Prostate gland (tissue), 2 donors: ENCODE results near the gene TAAR6. TPM values are rescaled to one million over a fixed set of nuclear protein-coding genes. Genes with fewer than 3 reads are reported as not detected.
"Not testable (repeated sequence)": the region's sequence is repeated elsewhere in the genome, so short reads cannot be mapped to it uniquely, and the experiment has no call there.

Experiments
- DNase-seq: peaks from one replicate; pipeline ENCODE4 v3.0.0-alpha.2; 2019; ENCODE audit warnings: low spot score
- H3K27ac ChIP-seq, 2 donors: fragments of 200-600 bp; sonication (generic); 2 replicates each; pipeline ENCODE4 v1.5.1; 2017 to 2019
- H3K27me3 ChIP-seq: fragments of 200-600 bp; sonication (generic); replicated peaks from 2 replicates; pipeline ENCODE4 v1.5.1; 2019; ENCODE audit not compliant: insufficient read depth
- H3K36me3 ChIP-seq, 2 donors: fragments of 200-600 bp; sonication (generic); 1 replicate in 1 of 2; 2 replicates in 1 of 2; pipeline versions ENCODE4 v1.5.1 to v1.8.1; 2017 to 2019
- H3K4me1 ChIP-seq: fragments of 200-600 bp; sonication (generic); replicated peaks from 2 replicates; pipeline ENCODE4 v1.5.1; 2019
- H3K4me3 ChIP-seq, 2 donors: fragments of 200-600 bp; sonication (generic); 2 replicates each; pipeline ENCODE4 v1.5.1; 2017 to 2019
- H3K9me3 ChIP-seq: fragments of 200-600 bp; sonication (generic); 2 replicates; pipeline ENCODE4 v1.5.1; 2017
- CTCF ChIP-seq, 4 experiments: fragments of 200-600 bp in 2 of 4; fragments of 450-650 bp in 2 of 4; sonication (generic) in 2 of 4; IDR thresholded peaks; 1 replicate in 3 of 4; 2 replicates in 1 of 4; pipeline ENCODE4 v1.5.1; 2016 to 2019; ENCODE audit warnings: antibody characterized with exemption in 4 of 4, mild to moderate bottlenecking in 2 of 4, moderate library complexity in 2 of 4
- POLR2A ChIP-seq: fragments of 450-650 bp; IDR thresholded peaks from one replicate; pipeline ENCODE4 v1.6.1; 2016; ENCODE audit warnings: antibody characterized with exemption, mild to moderate bottlenecking
- POLR2AphosphoS5 ChIP-seq: sonication (generic); formaldehyde crosslinking; IDR thresholded peaks from one replicate; pipeline ENCODE4 v1.6.1; 2017; ENCODE audit warnings: antibody characterized with exemption
- WGBS: methylation state at CpG from one replicate; pipeline ENCODE4 v1.1.5; 2018; 5-methylcytosine and 5-hydroxymethylcytosine counted together
- intact Hi-C: fragments of 100-400 bp; cut with DNase I; formaldehyde crosslinking; loops from one replicate; pipeline ENCODE4 v1.14.2; 2022
- total RNA-seq, 2 donors: library from RNA; depleted of rRNA; stranded (reverse); fragments of >200 nt; gene quantifications; one replicate each; pipeline ENCODE4 v1.1.0, GENCODE V29; 2016

TAAR6 gene
- total RNA-seq, 2 donors from 2014 or later = not detected

- WGBS = 72% methylated on average over 6 of the region's 6 CpGs
- DNase-seq = no peak
- no peak overlapping the region for H3K4me3 ChIP-seq
- no peaks in the 10 kb centered on the region for H3K9me3 ChIP-seq
- no peaks in the 10 kb centered on the region for H3K4me1 ChIP-seq
- no peak for TF ChIP-seq POLR2A
- TF ChIP-seq POLR2AphosphoS5 = no peak
- TF ChIP-seq CTCF (IDR thresholded peaks at IDR 0.05) = no peak
- no peaks in the 10 kb centered on the region for H3K36me3 ChIP-seq
- intact Hi-C loops = no loop called here
- no peak overlapping the region for H3K27ac ChIP-seq
- H3K27me3 ChIP-seq = no peaks in the 10 kb centered on the region
Observed at GRCh38 chr6:132527791-132528190, 42.3 kb upstream of the TAAR6 start.

GRCh38 chr6:132530293-132530974 lies 39.7 kb upstream of the TAAR6 start:
- H3K36me3 ChIP-seq = no peaks in the 10 kb centered on the region
- 8% methylated on average over 9 of the region's 9 CpGs for WGBS
- DNase-seq = peak; percentile 34
- H3K4me3 ChIP-seq = no peak overlapping the region
- no peaks in the 10 kb centered on the region for H3K4me1 ChIP-seq
- intact Hi-C loops = loop anchor here (10.0 kb wide), 1 partner anchor 264 kb away; the partner anchor contains the start of gene SLC18B1
- no peak overlapping the region for H3K27ac ChIP-seq
- H3K27me3 ChIP-seq = no peaks in the 10 kb centered on the region
- TF ChIP-seq CTCF (IDR thresholded peaks at IDR 0.05) (peak; percentile 61 to 92 (median 70)), POLR2AphosphoS5 (no peak), POLR2A (no peak)
- no peaks in the 10 kb centered on the region for H3K9me3 ChIP-seq

GRCh38 chr6:132534546-132534945 lies 35.6 kb upstream of the TAAR6 start:
- not testable (repeated sequence) for H3K9me3 ChIP-seq, H3K4me1 ChIP-seq, DNase-seq, H3K27me3 ChIP-seq, H3K4me3 ChIP-seq, H3K36me3 ChIP-seq, H3K27ac ChIP-seq
- intact Hi-C loops = loop anchor here (10.0 kb wide), 1 partner anchor 260 kb away; the partner anchor contains the start of gene SLC18B1
- 82% methylated on average over 2 of the region's 2 CpGs for WGBS

- H3K9me3 ChIP-seq = no peaks in the 10 kb centered on the region
- no peaks in the 10 kb centered on the region for H3K36me3 ChIP-seq
- H3K4me3 ChIP-seq = no peak overlapping the region
- no peak for TF ChIP-seq CTCF (IDR thresholded peaks at IDR 0.05)
- DNase-seq = no peak
- intact Hi-C loops = loop anchor here (10.0 kb wide), 1 partner anchor 258 kb away; the partner anchor contains the start of gene SLC18B1
- H3K27me3 ChIP-seq = no peaks in the 10 kb centered on the region
- no peaks in the 10 kb centered on the region for H3K4me1 ChIP-seq
- no peak overlapping the region for H3K27ac ChIP-seq
- WGBS = 83% methylated on average over 3 of the region's 3 CpGs
Observed at GRCh38 chr6:132537145-132537544, 33.0 kb upstream of the TAAR6 start.

- intact Hi-C loops = loop anchor here (10.0 kb wide), 1 partner anchor 257 kb away; the partner anchor contains the start of gene SLC18B1
- TF ChIP-seq CTCF (IDR thresholded peaks at IDR 0.05) (no peak), POLR2A (no peak), POLR2AphosphoS5 (no peak)
- Histone ChIP-seq H3K4me1 (no peaks in the 10 kb centered on the region), H3K36me3 (no peaks in the 10 kb centered on the region), H3K27me3 (no peaks in the 10 kb centered on the region), H3K4me3 (no peak within 1 kb of the TSS), H3K27ac (no peak within 1 kb of the TSS), H3K9me3 (no peaks in the 10 kb centered on the region)
- WGBS = 81% methylated on average over 4 of the region's 4 CpGs
- no peak for DNase-seq
Observed at GRCh38 chr6:132537977-132538376, 32.1 kb upstream of the TAAR6 start, which contains the start of gene TAAR9. TAAR9 (plus strand) TSS chr6:132538277; CDS start chr6:132538290, 13 bp downstream.
